T-helper 1 cell treated with Interleukin-12 subunit alpha and Interleukin-12 subunit beta and Interleukin-4 antibody, amounts not matched to agents 30 μg/mL and 1 μg/mL, for 36 hours (primary cell): ENCODE data around the gene SCARB1.

Experiments
- H3K27ac Mint-ChIP-seq: one replicate; pipeline ENCODE4 v1.8.0; 2021; ENCODE audit warnings: mild to moderate bottlenecking, mixed read lengths
- H3K27me3 Mint-ChIP-seq: one replicate; pipeline ENCODE4 v1.8.0; 2021; ENCODE audit warnings: low read depth, mixed read lengths
- H3K36me3 Mint-ChIP-seq: one replicate; pipeline ENCODE4 v1.8.0; 2021; ENCODE audit warnings: low read depth, mixed read lengths
- H3K4me1 Mint-ChIP-seq: one replicate; pipeline ENCODE4 v1.8.0; 2021; ENCODE audit warnings: low read depth, mixed read lengths
- H3K4me3 Mint-ChIP-seq: one replicate; pipeline ENCODE4 v1.8.0; 2021; ENCODE audit warnings: mild to moderate bottlenecking, moderate library complexity, mixed read lengths
- H3K9me3 Mint-ChIP-seq: one replicate; pipeline ENCODE4 v1.8.0; 2021; ENCODE audit warnings: mixed read lengths

SCARB1 gene

GRCh38 chr12:124874188-124874587 lies 10.5 kb upstream of the SCARB1 start:
- H3K4me1 Mint-ChIP-seq, result peaks cover 3% of the 10 kb centered on the region
- no peak overlapping the region for H3K4me3 Mint-ChIP-seq
- H3K36me3 Mint-ChIP-seq, result no peaks in the 10 kb centered on the region
- peaks cover 3% of the 10 kb centered on the region for H3K27me3 Mint-ChIP-seq
- H3K27ac Mint-ChIP-seq, result no peak overlapping the region
- no peaks in the 10 kb centered on the region for H3K9me3 Mint-ChIP-seq

- H3K9me3 Mint-ChIP-seq, result no peaks in the 10 kb centered on the region
- H3K36me3 Mint-ChIP-seq, result no peaks in the 10 kb centered on the region
These were observed 8.5 kb upstream of the SCARB1 start for GRCh38 chr12:124872068-124872719.

GRCh38 chr12:124871297-124871696 lies 7.6 kb upstream of the SCARB1 start:
- peaks cover 9% of the 10 kb centered on the region for H3K4me1 Mint-ChIP-seq
- H3K4me3 Mint-ChIP-seq, result no peak overlapping the region
- H3K27ac Mint-ChIP-seq, result no peak overlapping the region
- peaks cover 13% of the 10 kb centered on the region for H3K27me3 Mint-ChIP-seq
- H3K36me3 Mint-ChIP-seq, result no peaks in the 10 kb centered on the region
- H3K9me3 Mint-ChIP-seq, result no peaks in the 10 kb centered on the region

More at GRCh38 chr12:124872068-124872719, 8.5 kb upstream of the SCARB1 start:
- Mint-ChIP-seq H3K4me1 (peaks cover 9% of the 10 kb centered on the region), H3K27ac (no peak overlapping the region), H3K27me3 (peaks cover 13% of the 10 kb centered on the region), H3K4me3 (no peak overlapping the region)

- Mint-ChIP-seq H3K36me3 (no peaks in the 10 kb centered on the region), H3K4me3 (no peak overlapping the region), H3K9me3 (no peaks in the 10 kb centered on the region), H3K27ac (no peak overlapping the region), H3K27me3 (peaks cover 13% of the 10 kb centered on the region), H3K4me1 (peaks cover 9% of the 10 kb centered on the region)
These were observed 6.9 kb upstream of the SCARB1 start for GRCh38 chr12:124870515-124870914.

GRCh38 chr12:124869059-124869665 lies 5.5 kb upstream of the SCARB1 start:
- Mint-ChIP-seq H3K27me3 (peaks cover 13% of the 10 kb centered on the region), H3K9me3 (no peaks in the 10 kb centered on the region), H3K4me1 (peaks cover 12% of the 10 kb centered on the region), H3K4me3 (no peak overlapping the region), H3K27ac (no peak overlapping the region), H3K36me3 (no peaks in the 10 kb centered on the region)

- Mint-ChIP-seq H3K4me1 (peaks cover 15% of the 10 kb centered on the region), H3K27me3 (peaks cover 13% of the 10 kb centered on the region), H3K4me3 (no peak overlapping the region), H3K36me3 (no peaks in the 10 kb centered on the region), H3K9me3 (no peaks in the 10 kb centered on the region), H3K27ac (no peak overlapping the region)
These were observed 4.8 kb upstream of the SCARB1 start for GRCh38 chr12:124868252-124869058.

- Mint-ChIP-seq H3K4me1 (peaks cover 20% of the 10 kb centered on the region), H3K4me3 (no peak overlapping the region), H3K27me3 (peaks cover 13% of the 10 kb centered on the region), H3K27ac (no peak overlapping the region), H3K9me3 (no peaks in the 10 kb centered on the region), H3K36me3 (no peaks in the 10 kb centered on the region)
These were observed 3.8 kb upstream of the SCARB1 start for GRCh38 chr12:124867401-124867930.

- peaks cover 13% of the 10 kb centered on the region for H3K27me3 Mint-ChIP-seq
- H3K4me3 Mint-ChIP-seq, result no peak overlapping the region
- H3K27ac Mint-ChIP-seq, result no peak overlapping the region
- no peaks in the 10 kb centered on the region for H3K9me3 Mint-ChIP-seq
- no peaks in the 10 kb centered on the region for H3K36me3 Mint-ChIP-seq
- H3K4me1 Mint-ChIP-seq, result peaks cover 25% of the 10 kb centered on the region
These were observed 3.3 kb upstream of the SCARB1 start for GRCh38 chr12:124866883-124867400.

- no peaks in the 10 kb centered on the region for H3K9me3 Mint-ChIP-seq
- H3K4me3 Mint-ChIP-seq, result no peak overlapping the region
- no peak overlapping the region for H3K27ac Mint-ChIP-seq
- no peaks in the 10 kb centered on the region for H3K36me3 Mint-ChIP-seq
- H3K27me3 Mint-ChIP-seq, result peaks cover 13% of the 10 kb centered on the region
- H3K4me1 Mint-ChIP-seq, result peaks cover 29% of the 10 kb centered on the region
These were observed 2.7 kb upstream of the SCARB1 start for GRCh38 chr12:124866195-124866882.

GRCh38 chr12:124865728-124866127 lies 2.1 kb upstream of the SCARB1 start:
- H3K4me3 Mint-ChIP-seq, result no peak overlapping the region
- no peaks in the 10 kb centered on the region for H3K36me3 Mint-ChIP-seq
- peaks cover 13% of the 10 kb centered on the region for H3K27me3 Mint-ChIP-seq
- H3K27ac Mint-ChIP-seq, result no peak overlapping the region
- no peaks in the 10 kb centered on the region for H3K9me3 Mint-ChIP-seq
- peaks cover 29% of the 10 kb centered on the region for H3K4me1 Mint-ChIP-seq

GRCh38 chr12:124864326-124864752 lies 675 bp upstream of the SCARB1 start:
- Mint-ChIP-seq H3K4me3 (peak overlapping the region; percentile 80), H3K36me3 (no peaks in the 10 kb centered on the region), H3K27ac (peak overlapping the region; percentile 85), H3K27me3 (peaks cover 12% of the 10 kb centered on the region), H3K4me1 (peaks cover 28% of the 10 kb centered on the region), H3K9me3 (no peaks in the 10 kb centered on the region)

GRCh38 chr12:124862768-124863415 lies 772 bp downstream of the SCARB1 start:
- Mint-ChIP-seq H3K27ac (no peak overlapping the region), H3K4me3 (peak overlapping the region; percentile 76), H3K9me3 (no peaks in the 10 kb centered on the region), H3K27me3 (no peaks in the 10 kb centered on the region), H3K4me1 (peaks cover 20% of the 10 kb centered on the region), H3K36me3 (no peaks in the 10 kb centered on the region)

- H3K36me3 Mint-ChIP-seq, result no peaks in the 10 kb centered on the region
These were observed 1.6 kb downstream of the SCARB1 start for GRCh38 chr12:124861898-124862676.

More at GRCh38 chr12:124861898-124862676, 1.6 kb downstream of the SCARB1 start:
- peaks cover 20% of the 10 kb centered on the region for H3K4me1 Mint-ChIP-seq
- H3K27ac Mint-ChIP-seq, result no peak overlapping the region
- peak overlapping the region; percentile 76 for H3K4me3 Mint-ChIP-seq
- H3K9me3 Mint-ChIP-seq, result no peaks in the 10 kb centered on the region
- H3K27me3 Mint-ChIP-seq, result no peaks in the 10 kb centered on the region
